Spleen (tissue), 7 donors: ENCODE results near the gene NDC80.

Source experiments
- POLR2AphosphoS5 ChIP-seq, 3 donors: sonication (generic); formaldehyde crosslinking; IDR thresholded peaks; one replicate each; pipeline ENCODE4 v1.5.1; 2017; ENCODE audit warnings: antibody characterized with exemption in 3 of 3
- TF ChIP-seq, protein P1 (sequence below), 11 experiments: fragments of 200-600 bp in 7 of 11; fragments of 450-650 bp in 4 of 11; sonication (generic) in 4 of 11; IDR thresholded peaks in 8 of 11; conservative IDR thresholded peaks in 3 of 11; 1 replicate in 7 of 11; 2 replicates in 4 of 11; pipeline versions ENCODE4 v1.4.0 to v1.8.0; 2016 to 2021; ENCODE audit warnings: antibody characterized with exemption in 11 of 11, inconsistent platforms in 4 of 11, mild to moderate bottlenecking in 1 of 11
- donor health status: DM: no; HTN: no; CAD: no; lungs with moderate emphysema.
- donor health status: DM: no; HTN: no; CAD: no.
- donor health status: DM: no; HTN: no; CAD: no.

DNA sequence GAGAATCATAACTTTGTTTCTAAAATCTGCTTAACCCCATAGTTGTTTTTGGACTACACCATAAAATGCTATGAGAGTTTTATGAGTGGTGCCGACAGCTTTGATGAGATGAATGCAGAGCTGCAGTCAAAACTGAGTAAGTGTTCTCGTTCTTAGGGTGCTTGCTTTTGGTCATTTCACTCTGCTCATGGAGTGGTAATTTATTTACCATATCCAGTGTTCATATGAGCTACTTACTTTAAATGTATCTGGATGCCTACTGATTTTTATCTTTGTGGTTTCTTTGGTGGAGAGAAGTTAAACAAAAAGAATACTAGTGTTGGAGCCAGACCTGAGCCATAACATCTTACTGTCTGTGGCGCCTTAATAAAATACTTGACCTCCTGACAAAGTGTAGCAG is 16.4 kb downstream of the NDC80 start:
- TF ChIP-seq, protein P1, sequence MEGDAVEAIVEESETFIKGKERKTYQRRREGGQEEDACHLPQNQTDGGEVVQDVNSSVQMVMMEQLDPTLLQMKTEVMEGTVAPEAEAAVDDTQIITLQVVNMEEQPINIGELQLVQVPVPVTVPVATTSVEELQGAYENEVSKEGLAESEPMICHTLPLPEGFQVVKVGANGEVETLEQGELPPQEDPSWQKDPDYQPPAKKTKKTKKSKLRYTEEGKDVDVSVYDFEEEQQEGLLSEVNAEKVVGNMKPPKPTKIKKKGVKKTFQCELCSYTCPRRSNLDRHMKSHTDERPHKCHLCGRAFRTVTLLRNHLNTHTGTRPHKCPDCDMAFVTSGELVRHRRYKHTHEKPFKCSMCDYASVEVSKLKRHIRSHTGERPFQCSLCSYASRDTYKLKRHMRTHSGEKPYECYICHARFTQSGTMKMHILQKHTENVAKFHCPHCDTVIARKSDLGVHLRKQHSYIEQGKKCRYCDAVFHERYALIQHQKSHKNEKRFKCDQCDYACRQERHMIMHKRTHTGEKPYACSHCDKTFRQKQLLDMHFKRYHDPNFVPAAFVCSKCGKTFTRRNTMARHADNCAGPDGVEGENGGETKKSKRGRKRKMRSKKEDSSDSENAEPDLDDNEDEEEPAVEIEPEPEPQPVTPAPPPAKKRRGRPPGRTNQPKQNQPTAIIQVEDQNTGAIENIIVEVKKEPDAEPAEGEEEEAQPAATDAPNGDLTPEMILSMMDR (IDR thresholded peaks at IDR 0.05 in 8 of 11, conservative IDR thresholded peaks at IDR 0.05 in 3 of 11), result no peak
- no peak for TF ChIP-seq POLR2AphosphoS5 (IDR thresholded peaks at IDR 0.05)
